HFF-Myc (cell line): ENCODE data around the gene MAN2A2.
"Not testable (repeated sequence)": the region's sequence is repeated elsewhere in the genome, so short reads cannot be mapped to it uniquely, and the experiment has no call there.

Source experiments
- DNase-seq: peaks from one replicate; pipeline ENCODE4 v3.0.0-alpha.2; 2011; ENCODE audit warnings: low read depth; ENCODE audit errors: extremely low read depth
- H3K4me3 ChIP-seq: replicated peaks from 2 replicates; pipeline ENCODE4 v1.5.1; 2011; ENCODE audit warnings: low read depth, mild to moderate bottlenecking, control low read depth, low read length
- TF ChIP-seq, protein P1 (sequence below): IDR thresholded peaks from 2 replicates; pipeline ENCODE4 v1.5.1; 2012; ENCODE audit warnings: mild to moderate bottlenecking, low read depth, low read length, control low read depth; ENCODE audit errors: missing control alignments

Gene MAN2A2

DNA sequence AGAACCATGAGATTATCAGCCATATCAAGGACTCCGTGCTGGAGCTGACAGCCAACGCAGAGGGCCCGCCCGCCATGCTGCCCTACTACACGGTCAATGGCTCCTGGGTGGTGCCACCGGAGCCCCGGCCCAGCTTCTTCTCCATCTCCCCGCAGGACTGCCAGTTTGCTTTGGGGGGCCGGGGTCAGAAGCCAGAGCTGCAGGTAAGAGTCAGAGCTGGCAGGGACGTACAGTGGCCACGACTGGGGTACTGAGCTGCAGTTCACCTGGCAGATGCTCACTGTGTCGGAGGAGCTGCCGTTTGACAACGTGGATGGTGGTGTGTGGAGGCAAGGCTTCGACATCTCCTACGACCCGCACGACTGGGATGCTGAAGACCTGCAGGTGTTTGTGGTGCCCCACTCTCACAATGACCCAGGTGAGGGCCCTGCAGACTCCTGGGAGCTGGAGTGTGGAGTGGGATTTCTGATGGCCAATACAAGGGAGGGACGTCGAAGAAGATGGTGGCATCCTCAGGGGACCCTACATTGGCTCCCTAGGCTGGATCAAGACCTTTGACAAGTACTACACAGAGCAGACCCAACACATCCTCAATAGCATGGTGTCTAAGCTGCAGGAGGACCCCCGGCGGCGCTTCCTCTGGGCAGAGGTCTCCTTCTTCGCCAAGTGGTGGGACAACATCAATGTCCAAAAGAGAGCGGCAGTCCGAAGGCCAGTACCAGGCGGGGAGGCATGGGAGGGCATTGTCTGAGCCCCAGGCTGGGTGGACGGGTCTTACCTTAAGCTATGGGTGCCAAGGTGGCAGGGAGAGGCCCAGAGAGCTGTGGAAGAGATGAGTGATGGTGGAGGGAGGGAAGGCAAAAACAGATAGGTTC lies 2.4 kb downstream of the MAN2A2 start:
- DNase-seq, result no peak
- TF ChIP-seq, protein P1, sequence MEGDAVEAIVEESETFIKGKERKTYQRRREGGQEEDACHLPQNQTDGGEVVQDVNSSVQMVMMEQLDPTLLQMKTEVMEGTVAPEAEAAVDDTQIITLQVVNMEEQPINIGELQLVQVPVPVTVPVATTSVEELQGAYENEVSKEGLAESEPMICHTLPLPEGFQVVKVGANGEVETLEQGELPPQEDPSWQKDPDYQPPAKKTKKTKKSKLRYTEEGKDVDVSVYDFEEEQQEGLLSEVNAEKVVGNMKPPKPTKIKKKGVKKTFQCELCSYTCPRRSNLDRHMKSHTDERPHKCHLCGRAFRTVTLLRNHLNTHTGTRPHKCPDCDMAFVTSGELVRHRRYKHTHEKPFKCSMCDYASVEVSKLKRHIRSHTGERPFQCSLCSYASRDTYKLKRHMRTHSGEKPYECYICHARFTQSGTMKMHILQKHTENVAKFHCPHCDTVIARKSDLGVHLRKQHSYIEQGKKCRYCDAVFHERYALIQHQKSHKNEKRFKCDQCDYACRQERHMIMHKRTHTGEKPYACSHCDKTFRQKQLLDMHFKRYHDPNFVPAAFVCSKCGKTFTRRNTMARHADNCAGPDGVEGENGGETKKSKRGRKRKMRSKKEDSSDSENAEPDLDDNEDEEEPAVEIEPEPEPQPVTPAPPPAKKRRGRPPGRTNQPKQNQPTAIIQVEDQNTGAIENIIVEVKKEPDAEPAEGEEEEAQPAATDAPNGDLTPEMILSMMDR, result no peak

DNA sequence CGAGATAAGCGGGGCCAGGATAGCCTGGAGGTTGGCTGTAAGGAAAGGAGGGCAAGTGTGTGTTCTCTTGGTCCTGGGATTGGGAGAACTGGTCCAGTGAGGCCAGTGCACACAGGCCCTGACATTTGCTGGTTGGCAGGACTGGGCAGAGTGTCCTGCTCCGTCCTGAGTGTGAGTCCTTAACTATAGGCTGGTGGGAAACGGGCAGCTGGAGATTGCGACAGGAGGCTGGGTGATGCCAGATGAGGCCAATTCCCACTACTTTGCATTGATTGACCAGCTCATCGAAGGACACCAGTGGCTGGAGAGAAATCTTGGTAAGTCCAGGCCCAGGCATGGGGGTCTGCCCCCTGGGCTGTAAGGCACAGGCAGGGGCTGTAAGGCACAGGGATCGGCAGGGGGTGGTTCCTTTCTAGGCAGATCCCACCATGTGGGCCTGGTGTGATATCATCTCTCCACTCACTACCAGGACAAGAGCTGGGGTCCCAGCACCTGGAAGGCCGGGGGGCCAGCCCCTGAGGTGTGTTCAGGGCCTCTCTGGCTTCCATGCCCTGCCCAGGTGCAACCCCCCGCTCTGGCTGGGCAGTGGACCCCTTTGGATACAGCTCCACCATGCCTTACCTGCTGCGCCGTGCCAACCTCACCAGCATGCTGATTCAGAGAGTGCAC lies 3.2 kb downstream of the MAN2A2 start:
- H3K4me3 ChIP-seq, result no peak overlapping the region
- DNase-seq, result no peak
- TF ChIP-seq, protein P1, result no peak

More for the DNA sequence above, 2.4 kb downstream of the MAN2A2 start:
- H3K4me3 ChIP-seq, result no peak overlapping the region

DNA sequence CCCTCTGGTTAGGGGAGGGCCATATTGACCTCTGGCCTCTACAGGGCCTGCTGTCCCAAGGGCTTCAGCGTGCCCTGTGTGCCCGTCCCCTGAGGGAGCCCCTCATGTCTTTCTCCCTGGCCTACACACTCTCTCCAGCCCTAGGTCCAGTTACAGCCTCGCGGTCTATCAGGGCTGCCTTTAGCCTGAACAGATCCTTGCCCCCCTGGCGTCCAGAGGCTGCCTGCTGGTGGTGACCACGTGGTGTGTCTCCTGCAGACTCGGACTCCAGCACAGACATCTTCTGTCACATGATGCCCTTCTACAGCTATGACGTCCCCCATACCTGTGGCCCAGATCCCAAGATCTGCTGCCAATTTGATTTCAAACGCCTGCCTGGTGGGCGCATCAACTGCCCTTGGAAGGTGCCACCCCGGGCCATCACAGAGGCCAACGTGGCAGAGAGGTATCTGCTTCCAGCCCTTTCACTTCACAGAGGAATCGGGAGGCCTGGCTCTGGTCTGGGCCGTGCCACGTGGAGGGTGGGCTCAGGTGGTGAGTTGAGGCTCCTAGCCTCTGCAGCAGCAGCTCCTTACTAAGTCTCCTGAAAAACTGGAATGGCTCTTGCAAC lies 4.1 kb downstream of the MAN2A2 start:
- TF ChIP-seq, protein P1, result no peak
- no peak overlapping the region for H3K4me3 ChIP-seq
- no peak for DNase-seq

- TF ChIP-seq, protein P1, result no peak
- H3K4me3 ChIP-seq, result no peak overlapping the region
- DNase-seq, result no peak
Observed at GRCh38 chr15:90907838-90908507, 4.9 kb downstream of the MAN2A2 start.

- not testable (repeated sequence) for H3K4me3 ChIP-seq, DNase-seq
Observed at GRCh38 chr15:90909449-90909848, 6.3 kb downstream of the MAN2A2 start.

GRCh38 chr15:90909976-90910375 lies 6.9 kb downstream of the MAN2A2 start:
- DNase-seq, result no peak
- no peak overlapping the region for H3K4me3 ChIP-seq
- TF ChIP-seq, protein P1, result no peak
